ENCODE results near the gene ATXN2.

DNA sequence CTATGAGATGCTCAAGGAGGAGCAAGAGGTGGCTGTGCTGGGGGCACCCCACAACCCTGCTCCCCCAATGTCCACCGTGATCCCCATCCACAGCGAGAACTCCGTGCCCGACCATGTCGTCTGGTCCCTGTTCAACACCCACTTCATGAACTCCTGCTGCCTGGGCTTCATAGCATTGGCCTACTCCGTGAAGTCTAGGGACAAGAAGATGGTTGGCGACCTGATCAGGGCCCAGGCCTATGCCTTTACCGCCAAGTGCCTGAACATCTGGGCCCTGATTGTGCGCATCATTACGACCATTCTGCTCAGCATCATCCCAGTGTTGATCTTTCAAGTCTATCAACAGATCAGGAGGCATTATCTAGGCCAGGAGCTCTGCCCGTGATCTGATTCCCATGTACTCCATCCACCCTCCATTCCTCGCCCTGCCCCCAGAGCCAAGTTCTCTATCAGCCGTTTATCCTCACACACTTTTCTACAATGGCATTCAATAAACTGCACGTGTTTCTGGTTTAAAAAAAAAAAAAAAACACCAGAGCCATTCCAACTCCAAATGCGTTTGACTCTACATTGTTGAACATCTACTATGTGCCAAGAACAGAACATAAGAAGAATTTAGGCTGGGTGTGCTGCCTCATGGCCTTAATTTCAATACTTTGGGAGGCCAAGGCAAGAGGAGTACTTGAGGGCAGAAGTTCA is 17.5 kb downstream of the ATXN2 start:
- TF ChIP-seq CSDC2 (CRISPR knock-in tag; IDR thresholded peaks at IDR 0.05): no peak
- TF ChIP-seq, protein P1, sequence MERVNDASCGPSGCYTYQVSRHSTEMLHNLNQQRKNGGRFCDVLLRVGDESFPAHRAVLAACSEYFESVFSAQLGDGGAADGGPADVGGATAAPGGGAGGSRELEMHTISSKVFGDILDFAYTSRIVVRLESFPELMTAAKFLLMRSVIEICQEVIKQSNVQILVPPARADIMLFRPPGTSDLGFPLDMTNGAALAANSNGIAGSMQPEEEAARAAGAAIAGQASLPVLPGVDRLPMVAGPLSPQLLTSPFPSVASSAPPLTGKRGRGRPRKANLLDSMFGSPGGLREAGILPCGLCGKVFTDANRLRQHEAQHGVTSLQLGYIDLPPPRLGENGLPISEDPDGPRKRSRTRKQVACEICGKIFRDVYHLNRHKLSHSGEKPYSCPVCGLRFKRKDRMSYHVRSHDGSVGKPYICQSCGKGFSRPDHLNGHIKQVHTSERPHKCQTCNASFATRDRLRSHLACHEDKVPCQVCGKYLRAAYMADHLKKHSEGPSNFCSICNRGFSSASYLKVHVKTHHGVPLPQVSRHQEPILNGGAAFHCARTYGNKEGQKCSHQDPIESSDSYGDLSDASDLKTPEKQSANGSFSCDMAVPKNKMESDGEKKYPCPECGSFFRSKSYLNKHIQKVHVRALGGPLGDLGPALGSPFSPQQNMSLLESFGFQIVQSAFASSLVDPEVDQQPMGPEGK (CRISPR knock-in tag; IDR thresholded peaks at IDR 0.05; ENCODE audit: borderline replicate concordance): no peak
- TF ChIP-seq, protein P2, sequence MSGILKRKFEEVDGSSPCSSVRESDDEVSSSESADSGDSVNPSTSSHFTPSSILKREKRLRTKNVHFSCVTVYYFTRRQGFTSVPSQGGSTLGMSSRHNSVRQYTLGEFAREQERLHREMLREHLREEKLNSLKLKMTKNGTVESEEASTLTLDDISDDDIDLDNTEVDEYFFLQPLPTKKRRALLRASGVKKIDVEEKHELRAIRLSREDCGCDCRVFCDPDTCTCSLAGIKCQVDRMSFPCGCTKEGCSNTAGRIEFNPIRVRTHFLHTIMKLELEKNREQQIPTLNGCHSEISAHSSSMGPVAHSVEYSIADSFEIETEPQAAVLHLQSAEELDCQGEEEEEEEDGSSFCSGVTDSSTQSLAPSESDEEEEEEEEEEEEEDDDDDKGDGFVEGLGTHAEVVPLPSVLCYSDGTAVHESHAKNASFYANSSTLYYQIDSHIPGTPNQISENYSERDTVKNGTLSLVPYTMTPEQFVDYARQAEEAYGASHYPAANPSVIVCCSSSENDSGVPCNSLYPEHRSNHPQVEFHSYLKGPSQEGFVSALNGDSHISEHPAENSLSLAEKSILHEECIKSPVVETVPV (CRISPR knock-in tag; IDR thresholded peaks at IDR 0.05): no peak
- no peak for TF ChIP-seq GLIS3 (CRISPR knock-in tag; IDR thresholded peaks at IDR 0.05)
- no peak for TF ChIP-seq ZNF565 (CRISPR knock-in tag; conservative IDR thresholded peaks at IDR 0.05; ENCODE audit: low read depth)
- TF ChIP-seq, protein P3, sequence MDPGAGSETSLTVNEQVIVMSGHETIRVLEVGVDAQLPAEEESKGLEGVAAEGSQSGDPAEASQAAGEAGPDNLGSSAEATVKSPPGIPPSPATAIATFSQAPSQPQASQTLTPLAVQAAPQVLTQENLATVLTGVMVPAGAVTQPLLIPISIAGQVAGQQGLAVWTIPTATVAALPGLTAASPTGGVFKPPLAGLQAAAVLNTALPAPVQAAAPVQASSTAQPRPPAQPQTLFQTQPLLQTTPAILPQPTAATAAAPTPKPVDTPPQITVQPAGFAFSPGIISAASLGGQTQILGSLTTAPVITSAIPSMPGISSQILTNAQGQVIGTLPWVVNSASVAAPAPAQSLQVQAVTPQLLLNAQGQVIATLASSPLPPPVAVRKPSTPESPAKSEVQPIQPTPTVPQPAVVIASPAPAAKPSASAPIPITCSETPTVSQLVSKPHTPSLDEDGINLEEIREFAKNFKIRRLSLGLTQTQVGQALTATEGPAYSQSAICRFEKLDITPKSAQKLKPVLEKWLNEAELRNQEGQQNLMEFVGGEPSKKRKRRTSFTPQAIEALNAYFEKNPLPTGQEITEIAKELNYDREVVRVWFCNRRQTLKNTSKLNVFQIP (CRISPR knock-in tag; IDR thresholded peaks at IDR 0.05; ENCODE audit: borderline replicate concordance, low read depth): no peak
- no peak for TF ChIP-seq ZC3H10 (CRISPR knock-in tag; IDR thresholded peaks at IDR 0.05)
- no peak for TF ChIP-seq TCF4 (CRISPR knock-in tag; IDR thresholded peaks at IDR 0.05; ENCODE audit: borderline replicate concordance)
- TF ChIP-seq, protein P4, sequence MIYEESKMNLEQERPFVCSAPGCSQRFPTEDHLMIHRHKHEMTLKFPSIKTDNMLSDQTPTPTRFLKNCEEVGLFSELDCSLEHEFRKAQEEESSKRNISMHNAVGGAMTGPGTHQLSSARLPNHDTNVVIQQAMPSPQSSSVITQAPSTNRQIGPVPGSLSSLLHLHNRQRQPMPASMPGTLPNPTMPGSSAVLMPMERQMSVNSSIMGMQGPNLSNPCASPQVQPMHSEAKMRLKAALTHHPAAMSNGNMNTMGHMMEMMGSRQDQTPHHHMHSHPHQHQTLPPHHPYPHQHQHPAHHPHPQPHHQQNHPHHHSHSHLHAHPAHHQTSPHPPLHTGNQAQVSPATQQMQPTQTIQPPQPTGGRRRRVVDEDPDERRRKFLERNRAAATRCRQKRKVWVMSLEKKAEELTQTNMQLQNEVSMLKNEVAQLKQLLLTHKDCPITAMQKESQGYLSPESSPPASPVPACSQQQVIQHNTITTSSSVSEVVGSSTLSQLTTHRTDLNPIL (CRISPR knock-in tag; IDR thresholded peaks at IDR 0.05; ENCODE audit: low read depth): no peak
- TF ChIP-seq RARB (CRISPR knock-in tag; IDR thresholded peaks at IDR 0.05): no peak
